GM19240 (cell line): ENCODE data around the gene GNL2.
A peak's percentile ranks its signal among the peaks of the same experiment; 100 is the strongest.
"Not testable (repeated sequence)": the region's sequence is repeated elsewhere in the genome, so short reads cannot be mapped to it uniquely, and the experiment has no call there.

Experiments used
- DNase-seq: peaks from one replicate; pipeline ENCODE4 v3.0.0; 2011; ENCODE audit warnings: low spot score; ENCODE audit not compliant: insufficient read length

The GNL2 gene

DNA sequence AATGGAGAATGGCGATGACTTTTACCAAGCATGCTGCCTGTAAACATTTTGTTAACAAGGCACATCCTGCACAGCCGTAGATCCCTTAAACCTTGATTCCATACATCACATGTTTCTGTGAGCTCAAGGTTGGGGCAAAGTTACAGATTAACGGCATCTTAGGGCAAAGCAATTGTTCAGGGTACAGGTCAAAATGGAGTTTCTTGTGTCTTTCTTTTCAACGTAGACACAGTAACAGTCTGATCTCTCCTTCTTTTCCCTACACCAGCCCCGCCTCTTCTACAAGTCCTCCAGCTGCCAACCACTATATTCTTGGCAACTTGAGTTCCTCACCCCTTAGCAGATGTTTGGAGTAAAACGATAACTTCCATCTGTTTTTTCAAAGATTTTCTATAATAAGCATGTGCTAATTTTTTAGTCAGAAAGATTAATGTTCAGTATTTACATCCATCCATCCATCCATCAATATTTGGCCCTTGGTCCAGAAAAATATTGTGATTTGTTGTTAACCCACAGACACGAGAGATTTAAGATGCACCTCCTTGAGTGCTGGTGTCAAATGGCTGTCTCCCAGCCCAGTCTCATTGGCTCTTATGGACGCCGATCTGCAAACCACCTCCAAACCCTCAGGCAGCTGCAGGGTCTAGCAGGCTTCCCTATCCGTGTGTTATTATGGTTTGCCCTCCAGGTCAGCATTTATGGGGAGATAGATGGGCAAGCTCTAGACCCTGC lies 35.2 kb downstream of the GNL2 start:
- DNase-seq = no peak

DNA sequence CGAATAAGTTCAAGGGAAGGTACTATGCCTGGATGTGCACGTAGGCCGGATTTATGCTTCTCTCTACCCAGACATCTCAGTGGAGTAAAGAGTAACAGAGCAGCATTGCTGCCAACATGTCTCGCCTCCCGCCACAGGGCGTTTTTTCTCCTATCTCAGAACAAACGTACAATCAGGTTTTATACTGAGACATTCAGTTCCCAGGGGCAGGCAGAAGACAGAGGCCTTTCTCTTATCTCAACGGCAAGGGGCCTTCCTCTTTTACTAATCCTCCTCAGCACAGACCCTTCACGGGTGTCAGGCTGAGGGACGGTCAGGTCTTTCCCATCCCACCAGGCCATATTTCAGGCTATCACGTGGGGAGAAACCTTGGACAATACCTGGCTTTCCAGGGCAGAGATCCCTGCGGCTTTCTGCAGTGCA lies 35.8 kb downstream of the GNL2 start:
- not testable (repeated sequence) for DNase-seq

DNA sequence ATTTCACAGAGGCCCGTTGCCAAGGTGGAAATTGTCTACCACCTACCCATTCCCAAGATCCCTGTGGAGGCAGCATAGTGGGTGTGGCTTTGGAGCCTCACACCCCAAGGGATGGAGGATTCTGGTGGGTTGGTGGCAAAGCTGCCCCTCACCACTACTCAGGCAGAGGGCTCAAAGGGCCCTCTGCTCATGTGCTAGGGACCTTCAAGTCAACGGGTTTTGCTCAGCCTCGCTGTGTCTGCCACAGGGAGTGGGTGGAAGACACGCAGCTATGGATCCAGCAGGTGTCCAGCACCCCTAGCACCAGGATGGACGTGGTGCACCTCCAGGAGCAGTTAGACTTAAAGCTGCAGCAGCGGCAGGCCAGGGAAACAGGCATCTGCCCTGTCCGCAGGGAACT lies 36.7 kb downstream of the GNL2 start:
- no peak for DNase-seq

DNA sequence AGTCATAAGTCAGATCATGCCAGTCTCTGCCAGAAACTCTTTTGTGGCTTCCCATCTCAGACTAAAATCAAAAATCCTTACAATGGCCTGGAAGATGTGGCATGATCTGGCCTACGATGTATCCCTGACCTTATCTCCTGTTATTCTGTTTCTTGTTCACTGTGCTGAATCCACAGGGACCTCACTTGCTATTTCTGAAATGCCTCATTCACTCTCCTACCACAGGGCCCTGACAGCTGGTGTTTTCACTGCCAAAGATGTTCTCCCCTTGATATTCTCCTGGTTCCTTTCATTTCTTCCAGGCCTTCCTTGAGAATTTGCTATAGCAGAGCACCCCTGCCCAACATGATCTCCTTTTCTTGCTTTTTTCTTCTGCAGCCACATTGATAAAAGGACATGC lies 37.3 kb downstream of the GNL2 start:
- no peak for DNase-seq

DNA sequence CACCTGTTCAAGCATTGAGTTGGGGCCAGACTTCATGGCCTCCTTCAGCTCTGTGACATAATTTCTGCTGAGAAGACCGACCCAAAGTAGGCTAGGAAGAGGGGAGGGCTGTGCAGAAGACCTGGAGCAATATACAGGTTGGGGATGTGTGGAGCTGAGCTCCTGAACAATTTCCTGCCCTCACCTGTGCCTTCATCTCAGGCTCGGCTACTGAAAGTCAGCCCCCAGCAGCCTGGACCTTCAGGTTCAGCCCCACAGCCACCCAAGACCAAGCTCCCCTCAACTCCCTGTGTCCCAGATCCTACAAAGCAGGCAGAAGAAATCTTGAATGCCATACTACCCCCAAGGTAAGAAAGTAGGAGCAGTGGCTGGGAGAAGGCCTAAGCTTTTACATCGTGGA lies 38.3 kb downstream of the GNL2 start:
- DNase-seq = no peak

DNA sequence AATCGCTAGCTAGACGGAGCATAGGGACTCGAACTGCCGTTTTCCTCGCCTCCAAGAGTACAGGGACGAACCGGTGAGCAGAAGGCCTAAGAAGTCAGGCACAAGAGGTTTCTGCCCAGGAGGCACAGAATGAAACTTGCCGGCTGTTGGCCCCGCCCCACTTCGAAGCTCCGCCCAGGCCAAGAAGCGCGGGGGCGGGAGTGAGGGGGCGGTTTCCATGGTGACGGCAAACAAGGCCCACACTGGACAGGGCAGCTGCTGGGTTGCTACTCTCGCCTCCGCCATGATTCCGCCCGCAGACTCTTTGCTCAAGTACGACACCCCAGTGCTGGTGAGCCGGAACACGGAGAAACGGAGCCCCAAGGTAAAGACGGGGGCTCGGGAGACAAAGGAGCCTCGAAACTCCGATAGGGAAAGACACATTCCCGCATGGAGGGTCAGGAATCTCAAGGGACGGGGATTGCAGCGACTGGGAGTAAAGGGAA lies 39.0 kb downstream of the GNL2 start, which contains the start of gene DNALI1:
TSS of gene DNALI1 (plus strand) at position 229 of the 485 bp plus-strand sequence. CDS start at position 284, 55 bp downstream.
- no peak for DNase-seq

DNA sequence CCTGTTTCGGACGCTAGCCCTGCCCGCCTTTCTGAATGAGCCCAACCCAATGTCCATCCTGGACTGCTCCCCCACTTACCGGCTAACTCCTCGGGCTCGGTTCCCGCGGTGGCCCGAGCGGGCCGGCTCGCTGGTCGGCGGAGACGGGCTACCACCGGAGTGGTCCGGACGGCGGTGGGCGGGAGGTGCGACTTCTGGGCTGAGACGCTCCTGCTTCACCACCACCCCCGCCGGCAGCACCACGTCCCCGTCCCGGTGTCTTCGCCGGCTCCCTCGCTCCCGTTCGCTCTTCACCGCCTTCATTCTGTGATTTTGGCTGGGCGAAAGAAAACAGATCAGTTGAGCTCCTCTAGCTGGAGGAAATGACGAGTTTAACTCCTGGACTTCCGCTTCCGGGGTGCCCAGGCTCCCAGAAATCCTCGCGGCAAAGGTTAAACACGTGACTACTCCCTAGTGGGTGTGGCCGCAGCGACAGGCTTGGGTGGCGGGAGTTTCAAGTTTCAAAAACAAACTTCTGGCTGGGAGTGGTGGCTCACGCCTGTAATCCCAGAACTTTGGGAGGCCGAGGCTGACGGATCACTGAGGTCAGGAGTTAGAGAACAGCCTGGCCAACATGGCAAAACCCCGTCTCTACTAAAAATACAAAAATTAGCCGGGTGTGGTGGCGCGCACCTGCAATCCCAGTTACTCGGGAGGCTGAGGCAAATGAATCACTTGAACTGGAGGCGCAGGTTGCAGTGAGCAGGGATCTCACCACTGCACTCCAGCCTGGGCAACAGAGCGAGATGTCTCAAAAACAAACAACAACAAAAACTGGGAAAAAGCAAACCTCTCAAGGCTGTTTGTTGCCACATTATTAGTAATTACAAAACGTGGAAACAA lies 41.6 kb downstream of the GNL2 start, which contains the start of gene SNIP1:
TSS of gene SNIP1 (minus strand) at position 367 of the 882 bp plus-strand sequence. CDS start at position 303, 64 bp downstream.
- DNase-seq = peak; percentile 96

DNA sequence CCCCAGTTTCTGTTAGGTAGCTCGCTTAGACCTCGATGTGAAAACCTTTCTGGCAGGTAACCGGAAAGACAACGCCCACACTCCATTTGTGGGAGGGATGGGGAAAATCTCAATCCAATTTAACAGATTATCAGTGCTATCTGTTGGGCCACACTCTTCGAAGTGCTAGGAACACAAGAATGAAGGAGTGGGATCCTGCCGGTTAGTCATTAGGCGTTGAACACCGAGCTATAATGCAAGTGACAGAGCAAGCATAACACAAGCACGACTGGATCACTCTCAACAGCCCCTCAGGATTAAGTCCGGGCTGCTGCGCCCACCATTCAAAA lies 42.2 kb downstream of the GNL2 start:
- no peak for DNase-seq

DNA sequence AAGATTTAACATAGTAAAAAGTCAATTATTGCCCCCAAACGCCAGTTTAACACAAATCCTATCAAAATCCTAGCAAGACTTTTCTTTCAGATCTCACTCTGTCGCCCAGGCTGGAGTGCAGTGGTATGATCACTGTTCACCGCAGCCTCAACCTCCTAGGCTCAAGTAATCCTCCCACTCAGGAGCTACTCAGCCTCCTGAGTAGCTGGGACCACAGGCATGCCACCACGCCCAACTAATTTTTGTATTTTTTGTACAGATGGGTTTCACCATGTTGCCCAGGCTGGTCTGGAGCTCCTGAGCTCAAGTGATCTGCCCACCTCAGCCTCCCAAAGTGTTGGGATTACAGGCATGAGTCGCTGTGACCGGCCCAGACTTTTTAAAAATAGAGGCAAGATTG lies 46.4 kb downstream of the GNL2 start:
- DNase-seq = no peak

DNA sequence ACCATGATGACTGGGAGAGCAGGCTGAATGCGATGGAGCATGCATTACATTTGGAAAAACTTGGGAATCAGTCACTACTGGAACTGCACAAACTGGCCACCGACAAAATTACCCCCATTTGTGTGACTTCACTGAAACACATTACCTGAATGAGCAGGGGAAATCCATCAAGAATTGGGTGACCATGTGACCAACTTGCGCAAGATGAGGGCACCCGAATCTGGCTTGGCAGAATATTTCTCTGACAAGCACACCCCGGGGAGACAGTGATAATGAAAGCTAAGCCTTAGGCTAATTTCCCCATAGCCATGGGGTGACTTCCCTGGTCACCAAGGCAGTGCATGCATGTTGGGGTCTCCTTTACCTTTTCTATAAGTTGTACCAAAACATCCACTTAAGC lies 50.7 kb downstream of the GNL2 start:
- no peak for DNase-seq

DNA sequence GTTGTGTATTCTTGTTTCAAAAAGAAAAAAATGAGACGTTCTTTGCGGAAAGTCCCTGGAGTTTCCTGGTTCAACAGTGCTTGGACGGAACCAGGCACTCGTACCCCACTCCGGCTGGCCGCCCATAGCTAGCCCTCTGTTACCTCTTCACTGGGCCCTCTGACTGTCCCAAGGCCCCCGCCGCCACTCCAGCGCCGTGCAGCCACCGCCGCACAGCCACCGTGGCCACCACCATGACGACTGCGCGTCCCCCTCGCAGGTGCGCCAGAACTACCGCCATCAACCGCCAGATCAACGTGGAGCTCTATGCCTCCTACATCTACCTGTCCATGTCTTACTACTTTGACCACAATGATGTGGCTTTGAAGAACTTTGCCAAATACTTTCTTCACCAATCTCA lies 51.2 kb downstream of the GNL2 start:
- no peak for DNase-seq

DNA sequence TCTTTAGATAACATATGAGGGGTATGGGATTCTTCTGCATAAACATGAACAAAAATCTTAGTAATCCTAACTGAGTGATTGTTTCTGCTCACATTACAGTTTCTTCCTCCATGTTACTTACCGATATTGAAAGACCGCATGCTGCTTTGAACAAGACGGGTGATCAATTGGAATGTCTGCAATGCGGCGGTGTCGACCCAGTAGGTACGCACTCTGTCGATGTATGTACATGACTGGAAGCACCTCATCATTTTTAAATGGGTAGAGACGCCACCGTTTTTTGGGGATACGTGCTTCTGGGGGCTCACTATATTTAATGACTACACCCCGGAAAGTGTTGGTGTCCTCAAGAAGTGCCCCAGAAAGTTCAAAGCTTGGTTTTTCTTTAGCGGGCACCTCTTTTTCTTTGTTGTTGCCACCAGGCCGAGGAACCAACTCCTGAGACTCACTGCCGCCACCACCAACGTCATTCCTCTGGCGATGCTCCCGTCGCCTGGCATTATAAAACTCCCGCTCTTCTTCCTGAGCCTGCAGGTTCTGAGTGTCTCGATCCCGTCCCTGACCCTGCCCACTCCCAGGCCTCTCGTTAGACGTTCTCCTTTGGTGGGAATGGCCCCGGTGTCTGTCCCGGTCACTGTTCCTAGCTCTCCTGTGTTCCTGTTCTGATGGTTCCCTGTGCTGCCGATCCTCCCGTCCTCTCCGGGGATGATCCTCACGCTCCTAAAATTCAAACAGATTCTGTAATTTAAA lies 55.5 kb downstream of the GNL2 start:
- no peak for DNase-seq

DNA sequence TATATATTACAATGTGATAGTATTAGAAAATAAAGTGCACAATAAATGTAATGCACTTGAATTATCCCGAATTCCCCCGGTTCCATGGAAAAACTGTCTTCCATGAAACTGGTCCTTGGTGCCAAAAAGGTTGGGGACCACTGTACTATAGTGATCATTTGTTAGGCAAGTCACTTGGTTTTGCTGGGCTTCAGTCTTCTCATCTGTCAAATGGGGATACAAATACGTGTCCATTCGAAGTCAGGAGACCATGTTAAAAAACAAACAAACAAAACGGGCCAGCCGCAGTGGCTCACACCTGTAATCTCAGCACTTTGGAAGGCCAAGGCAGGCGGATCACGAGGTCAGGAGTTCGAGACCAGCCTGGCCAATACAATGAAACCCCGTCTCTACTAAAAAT lies 56.6 kb downstream of the GNL2 start:
- not testable (repeated sequence) for DNase-seq

DNA sequence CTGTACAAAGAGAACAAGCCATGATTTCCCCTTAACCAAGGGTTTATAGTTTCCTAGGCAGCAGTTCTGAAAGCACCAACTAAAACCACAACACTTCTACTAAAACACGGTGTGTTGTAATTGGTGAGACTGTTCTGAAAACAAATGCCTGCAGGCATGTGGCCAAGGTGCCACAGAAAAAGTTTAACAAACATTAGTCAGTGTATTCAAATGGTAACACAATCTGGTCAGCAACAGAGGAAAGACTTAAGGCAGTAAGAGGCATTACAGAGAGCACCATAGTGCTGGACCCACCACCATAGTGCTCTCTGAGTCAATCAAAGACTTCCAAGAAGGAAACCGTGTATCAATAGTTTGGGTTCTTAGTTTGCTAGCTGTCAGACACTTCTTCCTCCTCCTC lies 58.4 kb downstream of the GNL2 start:
- DNase-seq = no peak

DNA sequence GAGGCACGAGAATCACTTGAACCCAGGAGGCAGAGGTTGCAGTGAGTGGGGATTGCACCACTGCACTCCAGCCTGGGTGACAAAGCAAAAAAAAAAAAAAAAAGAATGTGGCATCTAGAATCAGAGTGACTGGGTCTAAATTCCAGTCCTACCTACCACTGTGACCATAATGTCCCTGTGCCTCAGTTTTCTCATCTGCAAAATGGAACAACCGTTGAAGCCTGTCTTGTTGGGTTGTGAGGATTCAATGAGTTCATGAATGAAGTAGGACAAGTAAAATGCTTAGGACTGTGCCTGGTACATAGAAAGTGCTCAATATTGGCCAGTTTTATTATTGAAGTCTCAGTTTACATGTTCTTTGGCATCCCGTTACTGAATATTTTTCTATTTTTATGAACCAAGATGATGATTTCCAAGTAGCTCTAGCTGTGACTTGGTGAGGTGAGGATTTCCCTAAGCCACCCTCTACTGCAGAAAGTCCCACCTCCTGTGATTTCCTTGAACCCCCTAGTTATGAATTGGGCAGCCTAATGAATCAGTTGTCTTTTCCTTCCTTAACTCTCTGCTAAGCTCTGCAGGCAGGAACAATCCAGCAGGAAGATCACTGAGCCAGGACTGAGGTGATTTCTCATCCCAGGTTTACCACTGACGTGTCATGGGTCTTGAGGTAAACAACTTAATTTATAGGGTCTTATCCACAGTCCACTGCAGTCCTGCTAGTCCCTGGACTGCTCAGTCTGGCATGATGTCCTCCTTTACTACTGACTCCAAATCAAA lies 62.2 kb downstream of the GNL2 start:
- DNase-seq = no peak

DNA sequence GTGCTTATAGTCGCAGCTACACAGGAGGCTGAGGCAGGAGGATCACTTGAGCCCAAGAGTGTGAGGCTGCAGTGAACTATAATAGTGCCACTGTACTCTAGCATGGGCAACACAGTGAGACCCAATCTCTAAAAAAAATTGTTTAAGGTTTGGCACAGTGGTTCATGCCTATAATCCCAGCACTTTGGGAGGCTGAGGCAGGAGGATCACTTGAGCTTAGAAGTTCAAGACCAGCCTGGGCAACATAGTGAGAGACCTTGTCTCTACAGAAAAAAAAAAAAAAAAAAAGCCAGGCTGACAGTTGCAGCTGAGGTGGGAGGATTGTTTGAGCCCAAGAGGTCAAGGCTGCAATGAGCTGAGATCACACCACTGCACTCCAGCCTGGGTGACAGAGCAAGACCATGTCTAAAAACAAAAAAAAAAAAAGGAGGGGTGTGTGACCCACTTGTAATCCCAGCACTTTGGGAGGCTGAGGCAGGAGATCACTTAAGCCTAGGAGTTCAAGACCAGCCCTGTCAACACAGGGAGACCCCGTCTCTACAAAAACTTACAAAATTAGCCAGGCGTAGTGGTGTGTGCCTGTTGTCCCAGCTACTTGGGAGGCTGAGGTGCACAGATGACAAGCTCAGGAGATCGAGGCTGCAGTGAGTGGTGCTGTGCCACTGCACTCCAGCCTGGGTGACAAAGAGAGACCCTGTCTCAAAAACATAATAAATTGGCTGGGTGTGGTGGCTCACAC lies 63.1 kb downstream of the GNL2 start:
- not testable (repeated sequence) for DNase-seq

DNA sequence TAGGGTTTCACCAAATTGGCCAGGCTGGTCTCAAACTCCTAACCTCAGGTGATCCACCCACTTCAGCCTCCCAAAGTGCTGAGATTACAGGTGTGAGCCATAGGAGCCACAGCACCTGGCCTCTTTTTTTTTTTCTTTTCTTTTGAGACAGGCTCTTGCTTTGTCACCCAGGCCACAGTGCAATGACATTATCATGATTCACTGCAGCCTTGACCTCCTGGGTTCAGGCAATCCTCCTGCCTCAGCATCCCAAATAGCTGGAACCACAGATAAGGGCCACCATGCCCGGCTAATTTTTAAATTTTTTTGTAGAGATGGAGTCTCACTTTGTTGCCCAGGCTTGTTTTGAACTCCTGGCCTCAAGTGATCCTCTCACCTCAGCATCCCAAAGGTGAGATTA lies 65.8 kb downstream of the GNL2 start:
- not testable (repeated sequence) for DNase-seq

DNA sequence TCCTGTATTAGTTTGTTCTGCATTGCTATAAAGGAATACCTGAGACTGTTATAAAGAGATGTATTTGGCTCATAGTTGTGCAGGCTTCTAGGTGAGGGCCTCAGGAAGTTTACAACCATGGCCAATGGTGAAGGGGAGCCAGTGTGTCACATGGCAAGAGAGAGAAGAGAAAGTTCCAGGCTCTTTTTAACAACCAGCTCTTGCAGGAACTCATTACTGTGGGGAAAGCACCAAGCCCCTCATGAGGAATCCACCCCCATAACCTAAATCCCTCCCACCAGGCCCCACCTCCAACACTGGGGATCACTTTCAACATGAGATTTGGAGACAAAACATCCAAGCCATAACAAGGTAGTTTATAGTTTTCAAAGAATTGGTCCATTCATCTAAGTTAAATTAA lies 76.1 kb downstream of the GNL2 start:
- DNase-seq = no peak

DNA sequence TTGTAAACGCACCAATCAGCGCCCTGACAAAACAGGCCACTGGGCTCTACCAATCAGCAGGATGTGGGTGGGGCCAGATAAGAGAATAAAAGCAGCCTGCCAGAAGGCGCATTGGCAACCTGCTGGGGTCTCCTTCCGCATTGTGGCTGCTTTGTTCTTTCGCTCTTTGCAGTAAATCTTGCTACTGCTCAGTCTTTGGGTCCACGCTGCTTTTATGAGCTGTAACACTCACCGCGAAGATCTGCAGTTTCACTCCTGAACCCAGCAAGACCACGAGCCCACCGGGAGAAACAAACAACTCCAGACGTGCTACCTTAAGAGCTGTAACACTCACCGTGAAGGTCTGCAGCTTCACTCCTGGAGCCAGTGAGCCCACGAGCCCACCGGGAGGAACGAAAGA lies 76.8 kb downstream of the GNL2 start:
- not testable (repeated sequence) for DNase-seq

DNA sequence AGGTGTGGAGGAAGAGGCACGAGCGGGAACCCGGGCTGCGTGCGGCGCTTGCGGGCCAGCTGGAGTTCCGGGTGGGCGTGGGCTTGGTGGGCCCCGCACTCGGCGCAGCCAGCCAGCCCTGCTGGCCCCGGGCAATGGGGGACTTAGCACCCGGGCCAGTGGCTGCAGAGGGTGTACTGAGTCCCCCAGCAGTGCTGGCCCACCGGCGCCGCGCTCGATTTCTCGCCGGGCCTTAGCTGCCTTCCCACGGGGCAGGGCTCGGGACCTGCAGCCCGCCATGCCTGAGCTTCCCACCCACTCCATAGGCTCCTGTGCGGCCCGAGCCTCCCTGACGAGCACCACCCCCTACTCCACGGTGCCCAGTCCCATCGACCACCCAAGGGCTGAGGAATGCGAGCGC lies 77.5 kb downstream of the GNL2 start:
- DNase-seq = not testable (repeated sequence)
